DMS79 (cell line): ENCODE results near the gene PLEKHO2.

ENCODE experiments used
- DNase-seq: peaks from one replicate; lab custom pipeline; 2025; lab: John Stamatoyannopoulos, UW

Gene PLEKHO2

GRCh38 chr15:64828985-64829384, 12.7 kb upstream of the PLEKHO2 start:
- no peak for DNase-seq

- DNase-seq: no peak
These were observed 8.0 kb upstream of the PLEKHO2 start for GRCh38 chr15:64833690-64834089.

- DNase-seq: no peak
These were observed 5.6 kb upstream of the PLEKHO2 start for GRCh38 chr15:64836023-64836536.

GRCh38 chr15:64837502-64837901, 4.2 kb upstream of the PLEKHO2 start:
- no peak for DNase-seq

- no peak for DNase-seq
These were observed 713 bp upstream of the PLEKHO2 start for GRCh38 chr15:64841060-64841343.

GRCh38 chr15:64842096-64842939, 603 bp downstream of the PLEKHO2 start:
- DNase-seq: no peak

GRCh38 chr15:64842986-64843561, 1.4 kb downstream of the PLEKHO2 start:
- no peak for DNase-seq

- no peak for DNase-seq
These were observed 2.3 kb downstream of the PLEKHO2 start for GRCh38 chr15:64843991-64844390.

GRCh38 chr15:64844576-64845145, 2.9 kb downstream of the PLEKHO2 start:
- DNase-seq: no peak

- no peak for DNase-seq
These were observed 3.5 kb downstream of the PLEKHO2 start for GRCh38 chr15:64845183-64845611.

GRCh38 chr15:64845831-64846595, 4.3 kb downstream of the PLEKHO2 start:
- no peak for DNase-seq

GRCh38 chr15:64847016-64847415, 5.3 kb downstream of the PLEKHO2 start:
- no peak for DNase-seq

- DNase-seq: no peak
These were observed 5.7 kb downstream of the PLEKHO2 start for GRCh38 chr15:64847448-64847847.

- no peak for DNase-seq
These were observed 6.4 kb downstream of the PLEKHO2 start for GRCh38 chr15:64847876-64848716.

GRCh38 chr15:64850778-64851502, 9.2 kb downstream of the PLEKHO2 start:
- DNase-seq: no peak

- DNase-seq: no peak
These were observed 9.8 kb downstream of the PLEKHO2 start for GRCh38 chr15:64851503-64851840.

- DNase-seq: no peak
These were observed 12.3 kb downstream of the PLEKHO2 start for GRCh38 chr15:64854041-64854440.

GRCh38 chr15:64854526-64854925, 12.8 kb downstream of the PLEKHO2 start:
- no peak for DNase-seq

GRCh38 chr15:64855205-64855975, 13.7 kb downstream of the PLEKHO2 start:
- DNase-seq: no peak

GRCh38 chr15:64856429-64857145, 14.9 kb downstream of the PLEKHO2 start:
- no peak for DNase-seq
